ENCODE data around the gene KCNQ2.
"Not testable (repeated sequence)": the region's sequence is repeated elsewhere in the genome, so short reads cannot be mapped to it uniquely, and the experiment has no call there.

KCNQ2 gene

GRCh38 chr20:63490416-63490815, 18.0 kb upstream of the KCNQ2 start:
- DNase-seq (ENCODE audit: low read depth in 2 of 2), result no peak

GRCh38 chr20:63488315-63489251, 16.1 kb upstream of the KCNQ2 start:
- DNase-seq (ENCODE audit: low read depth in 2 of 2), result no peak

GRCh38 chr20:63487781-63488241, 15.4 kb upstream of the KCNQ2 start:
- DNase-seq (ENCODE audit: low read depth in 2 of 2), result no peak

- no peak for DNase-seq (ENCODE audit: low read depth in 2 of 2)
Observed at GRCh38 chr20:63487116-63487764, 14.8 kb upstream of the KCNQ2 start.

GRCh38 chr20:63486300-63486855, 13.9 kb upstream of the KCNQ2 start:
- no peak for DNase-seq (ENCODE audit: low read depth in 2 of 2)

GRCh38 chr20:63484651-63485403, 12.4 kb upstream of the KCNQ2 start:
- DNase-seq (ENCODE audit: low read depth in 2 of 2), result no peak

GRCh38 chr20:63484236-63484635, 11.8 kb upstream of the KCNQ2 start:
- DNase-seq (ENCODE audit: low read depth in 2 of 2), result no peak

GRCh38 chr20:63483834-63484233, 11.4 kb upstream of the KCNQ2 start:
- DNase-seq (ENCODE audit: low read depth in 2 of 2), result no peak

GRCh38 chr20:63482021-63482587, 9.6 kb upstream of the KCNQ2 start:
- no peak for DNase-seq (ENCODE audit: low read depth in 2 of 2)

- DNase-seq (ENCODE audit: low read depth in 2 of 2), result no peak
Observed at GRCh38 chr20:63481503-63481902, 9.0 kb upstream of the KCNQ2 start.

- DNase-seq (ENCODE audit: low read depth in 2 of 2), result not testable (repeated sequence)
Observed at GRCh38 chr20:63479695-63480419, 7.4 kb upstream of the KCNQ2 start.

GRCh38 chr20:63478346-63479302, 6.2 kb upstream of the KCNQ2 start:
- no peak for DNase-seq (ENCODE audit: low read depth in 2 of 2)

GRCh38 chr20:63477944-63478343, 5.5 kb upstream of the KCNQ2 start:
- DNase-seq (ENCODE audit: low read depth in 2 of 2), result no peak

- no peak for DNase-seq (ENCODE audit: low read depth in 2 of 2)
Observed at GRCh38 chr20:63477061-63477616, 4.7 kb upstream of the KCNQ2 start.

- no peak for DNase-seq (ENCODE audit: low read depth in 2 of 2)
Observed at GRCh38 chr20:63475209-63475608, 2.8 kb upstream of the KCNQ2 start.

- no peak for DNase-seq (ENCODE audit: low read depth in 2 of 2)
Observed at GRCh38 chr20:63473555-63474449, 1.3 kb upstream of the KCNQ2 start.

GRCh38 chr20:63472862-63473390, 471 bp upstream of the KCNQ2 start:
- DNase-seq (ENCODE audit: low read depth in 2 of 2), result no peak

GRCh38 chr20:63471717-63471980, 806 bp downstream of the KCNQ2 start:
- no peak for DNase-seq (ENCODE audit: low read depth in 2 of 2)

All from stimulated activated CD8-positive, alpha-beta memory T cell treated with anti-CD3 and anti-CD28 coated beads, Interleukin-15, amount 100 ng/mL, for 4 hours (primary cell).